Suprapubic skin (tissue), 4 donors: ENCODE measurements around the gene IMMP2L. TPM values are rescaled to one million over a fixed set of nuclear protein-coding genes. Genes with fewer than 3 reads are reported as not detected.
A peak's percentile ranks its signal among the peaks of the same experiment; 100 is the strongest.

Source experiments
- DNase-seq, 2 donors: peaks; one replicate each; pipeline ENCODE4 v3.0.0-alpha.2; 2019; ENCODE audit warnings: low spot score in 2 of 2
- H3K27ac ChIP-seq: fragments of 200-600 bp; sonication (generic); one replicate; pipeline ENCODE4 v1.5.1; 2019
- H3K27me3 ChIP-seq: fragments of 200-600 bp; sonication (generic); one replicate; pipeline ENCODE4 v1.5.1; 2019
- H3K36me3 ChIP-seq: fragments of 200-600 bp; sonication (generic); one replicate; pipeline ENCODE4 v1.5.1; 2019
- H3K4me1 ChIP-seq: fragments of 200-600 bp; sonication (generic); one replicate; pipeline ENCODE4 v1.5.1; 2019
- H3K4me3 ChIP-seq: fragments of 200-600 bp; sonication (generic); one replicate; pipeline ENCODE4 v1.5.1; 2019; ENCODE audit warnings: mild to moderate bottlenecking
- H3K9me3 ChIP-seq: fragments of 200-600 bp; sonication (generic); one replicate; pipeline ENCODE4 v1.5.1; 2019
- CTCF ChIP-seq, 2 donors: fragments of 200-600 bp in 1 of 2; fragments of 450-650 bp in 1 of 2; sonication (generic) in 1 of 2; IDR thresholded peaks; one replicate each; pipeline ENCODE4 v1.5.1; 2016 to 2019; ENCODE audit warnings: antibody characterized with exemption in 2 of 2, mild to moderate bottlenecking in 1 of 2, moderate library complexity in 1 of 2
- EP300 ChIP-seq: sonication (generic); formaldehyde crosslinking; IDR thresholded peaks from one replicate; pipeline ENCODE4 v1.6.1; 2017; ENCODE audit warnings: antibody characterized with exemption
- POLR2A ChIP-seq, 2 donors: fragments of 450-650 bp; IDR thresholded peaks; one replicate each; pipeline ENCODE4 v1.6.1; 2017; ENCODE audit warnings: antibody characterized with exemption in 2 of 2, mild to moderate bottlenecking in 2 of 2, moderate library complexity in 2 of 2
- POLR2AphosphoS5 ChIP-seq, 3 donors: sonication (generic); formaldehyde crosslinking; IDR thresholded peaks; one replicate each; pipeline ENCODE4 v1.6.1; 2017; ENCODE audit warnings: antibody characterized with exemption in 3 of 3
- WGBS: methylation state at CpG from one replicate; pipeline ENCODE4 v1.1.5; 2018; 5-methylcytosine and 5-hydroxymethylcytosine counted together
- total RNA-seq, 4 donors: library from RNA; depleted of rRNA; stranded (reverse); fragments of >200 nt; gene quantifications; one replicate each; pipeline ENCODE4 v1.1.0, GENCODE V29; 2016

The IMMP2L gene
- total RNA-seq, 4 donors from 2014 or later: 10.6 to 20.6 (median 14.6) TPM

GRCh38 chr7:111370002-111370401 lies 192.3 kb downstream of the IMMP2L start:
- no peaks in the 10 kb centered on the region for H3K27me3 ChIP-seq
- 100% methylated on average over 1 of the region's 1 CpG for WGBS
- H3K9me3 ChIP-seq: no peaks in the 10 kb centered on the region
- H3K4me1 ChIP-seq: no peaks in the 10 kb centered on the region
- TF ChIP-seq EP300 (no peak), POLR2A (IDR thresholded peaks at IDR 0.05) (no peak), CTCF (IDR thresholded peaks at IDR 0.05) (no peak), POLR2AphosphoS5 (IDR thresholded peaks at IDR 0.05) (no peak)
- no peak for DNase-seq
- H3K4me3 ChIP-seq: no peak overlapping the region
- H3K36me3 ChIP-seq: no peaks in the 10 kb centered on the region
- H3K27ac ChIP-seq: no peak overlapping the region

DNA sequence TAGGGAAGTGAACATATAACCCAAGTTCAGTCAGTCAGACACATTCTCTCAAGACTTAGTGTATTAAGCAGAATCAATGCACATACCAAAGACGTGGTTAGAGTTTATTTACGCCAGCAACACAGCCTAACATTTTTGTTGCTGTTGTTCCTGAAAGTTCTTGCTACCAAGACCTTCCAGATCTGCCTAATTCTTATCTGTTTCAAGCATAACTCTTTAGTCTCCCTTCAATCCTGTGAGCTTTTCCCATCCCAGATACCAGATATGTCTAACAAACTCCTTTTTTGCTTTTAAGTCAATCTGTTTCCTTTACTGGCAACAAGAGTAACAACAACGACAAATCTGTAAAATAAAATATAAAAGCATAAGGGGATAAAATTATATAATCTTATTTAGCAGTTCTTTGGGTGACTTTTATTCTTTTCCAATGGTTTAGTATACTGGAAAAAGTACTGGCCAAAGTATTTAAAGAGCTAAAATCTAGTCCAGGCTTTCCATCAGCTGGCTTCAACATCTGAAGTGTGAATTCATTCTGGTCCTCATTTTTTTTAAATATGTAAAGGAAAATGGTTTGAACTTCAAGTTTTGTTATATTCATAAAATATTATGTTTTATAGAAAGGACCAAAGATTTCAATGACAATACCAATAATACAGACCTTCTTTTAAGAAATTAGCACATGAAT lies 193.8 kb downstream of the IMMP2L start:
- Histone ChIP-seq H3K9me3 (no peaks in the 10 kb centered on the region), H3K4me1 (peaks cover 3% of the 10 kb centered on the region), H3K4me3 (no peak overlapping the region), H3K36me3 (no peaks in the 10 kb centered on the region), H3K27me3 (no peaks in the 10 kb centered on the region), H3K27ac (no peak overlapping the region)
- no peak for DNase-seq
- WGBS: 97% methylated on average over 3 of the region's 3 CpGs
- TF ChIP-seq EP300: no peak
- no peak for TF ChIP-seq POLR2AphosphoS5 (IDR thresholded peaks at IDR 0.05)
- no peak for TF ChIP-seq CTCF (IDR thresholded peaks at IDR 0.05)
- no peak for TF ChIP-seq POLR2A (IDR thresholded peaks at IDR 0.05)

DNA sequence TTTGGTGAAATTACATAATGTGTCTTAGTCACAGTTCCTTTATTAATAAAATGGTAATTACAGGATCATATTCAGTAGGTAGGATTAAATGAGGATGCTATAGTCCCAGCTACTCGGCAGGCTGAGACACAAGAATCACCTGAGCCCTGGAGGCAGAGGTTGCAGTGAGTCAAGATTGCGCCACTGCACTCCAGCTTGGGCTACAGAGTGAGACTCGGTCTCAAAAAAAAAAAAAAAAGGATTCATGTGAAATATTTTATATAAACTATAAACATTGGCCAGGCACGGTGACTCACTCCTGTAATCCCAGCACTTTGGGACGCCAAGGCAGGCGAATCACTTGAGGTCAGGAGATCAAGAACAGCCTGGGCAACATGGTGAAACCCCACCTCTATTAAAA lies 197.9 kb downstream of the IMMP2L start:
- WGBS: 60% methylated on average over 6 of the region's 6 CpGs
- no peak for DNase-seq
- Histone ChIP-seq H3K27ac (peak overlapping the region; percentile 52), H3K9me3 (no peaks in the 10 kb centered on the region), H3K4me3 (no peak overlapping the region), H3K4me1 (peaks cover 15% of the 10 kb centered on the region), H3K36me3 (no peaks in the 10 kb centered on the region), H3K27me3 (no peaks in the 10 kb centered on the region)
- TF ChIP-seq CTCF (IDR thresholded peaks at IDR 0.05) (no peak), POLR2A (IDR thresholded peaks at IDR 0.05) (no peak), POLR2AphosphoS5 (IDR thresholded peaks at IDR 0.05) (no peak), EP300 (no peak)

DNA sequence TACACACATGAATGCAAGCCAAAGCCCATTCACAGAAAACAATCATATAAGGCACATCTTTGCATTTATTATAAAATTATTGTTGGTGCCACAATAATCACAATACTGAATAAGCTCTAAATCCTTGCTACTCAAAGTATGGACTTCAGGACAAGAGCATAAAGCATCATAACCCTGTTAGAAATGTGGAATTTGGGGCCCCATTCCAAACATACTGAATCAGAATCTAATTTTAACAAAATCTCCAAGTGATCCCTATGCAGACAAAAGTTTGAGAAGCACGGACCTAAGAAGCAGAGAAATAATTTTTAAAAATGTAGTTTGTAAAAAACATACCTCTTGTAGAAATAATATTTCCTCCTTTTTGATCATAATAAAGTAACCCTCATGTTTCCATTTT lies 199.2 kb downstream of the IMMP2L start:
- peaks cover 23% of the 10 kb centered on the region for H3K4me1 ChIP-seq
- no peak overlapping the region for H3K4me3 ChIP-seq
- no peak for TF ChIP-seq POLR2A (IDR thresholded peaks at IDR 0.05)
- TF ChIP-seq CTCF (IDR thresholded peaks at IDR 0.05): no peak
- TF ChIP-seq POLR2AphosphoS5 (IDR thresholded peaks at IDR 0.05): no peak
- TF ChIP-seq EP300: no peak
- H3K9me3 ChIP-seq: no peaks in the 10 kb centered on the region
- WGBS: 37% methylated on average over 1 of the region's 1 CpG
- no peaks in the 10 kb centered on the region for H3K27me3 ChIP-seq
- H3K36me3 ChIP-seq: no peaks in the 10 kb centered on the region
- DNase-seq: no peak
- no peak overlapping the region for H3K27ac ChIP-seq

- Histone ChIP-seq H3K4me3 (no peak overlapping the region), H3K27ac (no peak overlapping the region), H3K9me3 (no peaks in the 10 kb centered on the region), H3K4me1 (peaks cover 28% of the 10 kb centered on the region), H3K36me3 (no peaks in the 10 kb centered on the region), H3K27me3 (no peaks in the 10 kb centered on the region)
- TF ChIP-seq POLR2AphosphoS5 (IDR thresholded peaks at IDR 0.05): no peak
- 70% methylated on average over 2 of the region's 2 CpGs for WGBS
- no peak for DNase-seq
These were observed 199.7 kb downstream of the IMMP2L start for GRCh38 chr7:111362506-111363054.
